ENCODE data around the gene HLA-DRA.

The HLA-DRA gene

GRCh38 chr6:32439602-32440214, at the start of gene HLA-DRA:
Gene HLA-DRA (plus strand): TSS chr6:32439887. CDS start chr6:32439951, 64 bp downstream.
- no peak for DNase-seq

DNA sequence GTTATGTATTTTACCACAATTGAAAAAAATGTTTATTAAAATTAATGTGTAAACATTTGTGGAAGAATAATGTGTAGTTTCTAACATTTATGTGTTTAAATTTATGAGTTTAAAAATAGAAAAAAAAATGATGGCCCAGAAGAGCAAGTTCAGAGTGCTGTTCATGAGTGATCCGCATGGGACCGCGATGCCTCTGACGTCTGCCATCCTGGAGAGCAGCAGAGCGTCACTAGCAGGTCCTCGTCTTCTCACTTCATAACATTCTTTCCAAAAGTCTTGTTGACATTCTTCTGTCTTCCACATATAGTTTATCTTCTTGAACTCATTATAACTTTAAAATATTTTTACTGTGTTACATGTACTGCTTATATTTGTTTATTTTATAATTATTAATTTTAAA, 48.2 kb upstream of the HLA-DRA start:
- no peak for DNase-seq

DNA sequence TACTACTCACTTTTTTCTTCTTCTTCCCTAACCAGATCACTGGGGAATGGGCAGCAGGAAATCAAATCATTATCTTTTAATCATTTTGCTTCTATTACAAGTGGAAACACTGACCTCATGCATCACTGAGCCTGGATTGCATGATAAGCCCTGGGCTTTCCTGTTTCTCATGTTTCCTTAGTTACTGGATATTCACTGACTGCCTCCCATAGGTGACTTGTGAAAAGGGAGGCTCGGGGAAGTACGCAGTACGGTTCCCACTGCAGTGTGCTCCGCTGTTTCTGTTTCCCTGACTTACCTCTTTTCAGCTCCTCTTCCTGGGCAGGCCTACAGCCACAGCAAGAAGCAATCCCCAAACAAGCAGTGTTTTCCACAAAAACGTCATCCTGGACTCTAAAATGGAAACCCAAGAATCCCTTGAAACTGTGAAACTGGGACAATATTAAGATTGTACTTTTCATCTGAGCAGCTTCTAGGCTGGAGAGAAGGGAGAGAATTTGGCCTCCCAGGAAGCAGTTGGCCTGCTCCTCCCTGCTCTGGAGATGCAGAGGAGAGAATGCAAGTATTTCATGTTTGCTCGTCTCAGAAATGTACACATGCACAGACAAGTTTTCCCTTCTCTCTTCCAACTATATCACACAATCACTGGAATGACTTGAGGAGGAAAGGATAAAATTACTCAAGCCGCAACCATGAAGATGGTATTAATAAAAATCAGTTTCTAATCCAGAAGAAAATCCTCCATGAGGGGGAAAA, 45.8 kb upstream of the HLA-DRA start:
- no peak for DNase-seq

- DNase-seq, result no peak
Observed at GRCh38 chr6:32396028-32396427, 43.7 kb upstream of the HLA-DRA start.

DNA sequence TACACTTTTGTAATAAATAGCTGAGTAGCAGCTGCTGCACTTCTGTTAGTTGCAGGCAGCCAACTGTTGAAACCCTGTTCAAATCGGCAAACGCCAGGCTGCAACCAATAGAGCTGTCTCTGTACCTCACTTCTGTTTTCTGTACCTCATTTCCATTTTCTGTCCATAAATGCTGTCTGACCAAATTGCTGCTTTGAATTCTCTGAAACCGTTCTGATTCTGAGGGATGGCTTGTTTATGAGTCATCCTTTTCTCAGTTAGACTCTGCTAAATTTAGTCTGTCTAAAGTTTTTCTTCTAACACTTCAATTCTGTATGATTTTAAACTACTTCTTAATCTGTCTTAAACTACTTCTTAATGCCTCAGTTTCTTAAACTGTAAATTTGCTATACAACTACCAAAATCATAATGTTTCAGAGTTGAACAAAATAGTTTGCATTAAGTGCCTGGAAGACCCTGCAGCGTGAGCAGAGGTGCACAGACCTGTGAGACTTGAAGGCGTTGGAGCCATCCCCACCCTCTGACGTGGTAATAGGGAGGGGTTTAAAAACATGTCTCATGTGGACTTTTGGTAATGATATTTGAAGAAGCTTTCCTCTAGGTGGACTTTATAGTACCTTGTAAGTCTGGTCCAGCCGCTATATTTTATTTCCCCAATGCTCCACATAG, 42.3 kb upstream of the HLA-DRA start:
- DNase-seq, result no peak

GRCh38 chr6:32401284-32401963, 38.3 kb upstream of the HLA-DRA start:
- DNase-seq, result no peak

DNA sequence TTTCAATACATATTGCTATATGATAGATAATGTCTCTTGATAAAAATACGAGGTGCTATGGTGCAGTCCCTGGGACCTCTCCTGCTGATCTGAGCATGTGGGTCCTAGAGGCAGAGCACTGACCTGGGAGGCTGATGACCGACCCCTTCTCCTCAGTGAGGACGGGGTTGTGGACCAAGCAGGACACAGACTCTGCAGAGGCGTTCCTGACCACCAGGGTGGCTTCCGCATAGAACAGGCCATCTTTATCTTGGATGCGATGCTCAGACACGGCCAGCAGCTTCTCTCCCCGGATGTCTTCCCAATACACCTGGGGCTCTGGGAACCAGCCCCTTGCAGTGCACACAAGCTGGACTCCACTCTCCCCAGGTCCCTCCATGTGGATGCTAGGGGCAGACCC, 36.9 kb upstream of the HLA-DRA start:
- no peak for DNase-seq

GRCh38 chr6:32405656-32406055, 34.0 kb upstream of the HLA-DRA start:
- no peak for DNase-seq

DNA sequence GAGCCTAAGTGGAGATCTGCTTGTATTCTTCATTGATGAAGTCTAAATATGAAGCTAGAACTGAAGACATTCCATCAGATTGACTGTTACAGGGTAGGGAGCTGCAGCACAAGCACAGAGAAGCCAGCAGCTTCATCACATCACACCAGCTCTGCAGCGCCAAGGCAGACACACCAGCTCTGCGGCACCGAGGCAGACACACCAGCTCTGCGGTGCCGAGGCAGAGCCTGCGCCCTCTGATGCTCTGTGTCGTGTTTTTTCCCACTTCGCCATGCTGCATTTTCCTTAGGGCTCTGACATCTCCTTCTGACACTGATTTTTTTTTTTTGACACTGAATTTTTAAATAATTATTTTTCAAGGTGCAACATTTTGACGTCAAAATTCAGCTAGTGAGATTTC, 33.5 kb upstream of the HLA-DRA start:
- DNase-seq, result no peak

- no peak for DNase-seq
Observed at GRCh38 chr6:32406857-32407256, 32.8 kb upstream of the HLA-DRA start, which contains the start of gene BTNL2. Gene BTNL2 (minus strand): TSS chr6:32407181. CDS start chr6:32407123, 58 bp downstream.

DNA sequence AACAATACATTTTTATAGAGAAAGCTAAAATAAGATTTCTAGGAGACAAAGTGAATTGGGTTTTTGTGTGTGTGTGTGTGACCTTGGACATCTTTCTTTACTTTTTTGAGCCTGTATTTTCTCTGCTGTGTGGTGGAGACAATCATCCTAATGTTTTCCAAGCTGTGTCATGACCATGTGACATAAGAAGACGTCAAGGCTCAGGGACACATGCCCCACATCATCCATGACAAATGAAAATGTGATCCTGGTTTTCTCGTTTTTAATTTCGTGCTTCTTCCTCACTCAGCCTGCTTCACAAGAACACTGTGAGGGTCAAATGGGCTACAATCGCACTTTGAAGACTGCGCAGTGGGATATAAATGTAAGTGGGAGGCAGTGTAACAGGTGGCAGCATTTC, 28.8 kb upstream of the HLA-DRA start:
- DNase-seq, result no peak

- DNase-seq, result no peak
Observed at GRCh38 chr6:32411566-32412327, 27.9 kb upstream of the HLA-DRA start.

DNA sequence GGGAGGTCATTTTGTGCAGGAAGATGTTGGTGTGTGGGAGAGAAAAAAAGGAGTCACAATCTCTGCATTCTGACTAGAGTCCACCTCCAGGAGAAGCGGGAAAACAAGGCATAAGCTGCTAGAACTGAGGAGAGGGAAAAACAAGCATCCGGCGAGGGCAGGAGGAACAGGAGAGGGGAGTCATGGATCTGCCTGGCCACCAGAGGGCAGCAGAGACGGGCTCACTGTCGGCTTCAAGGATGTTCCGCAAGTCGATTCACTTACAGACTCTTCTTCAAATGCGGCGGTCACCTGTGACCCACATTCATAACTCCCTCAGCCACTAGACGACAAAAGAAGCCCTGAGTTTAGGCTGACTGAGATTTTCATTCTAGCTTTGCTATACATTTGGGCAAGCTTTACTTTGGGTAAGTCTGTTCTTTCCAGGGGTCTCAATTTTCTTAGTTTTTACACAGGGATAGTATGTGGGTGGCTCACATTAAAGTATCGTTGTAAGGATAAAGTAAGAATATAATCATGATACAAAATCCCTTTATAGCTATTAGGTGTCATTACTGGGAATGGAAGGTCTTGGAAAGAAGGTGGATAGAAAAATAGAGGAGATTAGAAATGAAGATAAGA, 26.1 kb upstream of the HLA-DRA start:
- DNase-seq, result peak; percentile 57

DNA sequence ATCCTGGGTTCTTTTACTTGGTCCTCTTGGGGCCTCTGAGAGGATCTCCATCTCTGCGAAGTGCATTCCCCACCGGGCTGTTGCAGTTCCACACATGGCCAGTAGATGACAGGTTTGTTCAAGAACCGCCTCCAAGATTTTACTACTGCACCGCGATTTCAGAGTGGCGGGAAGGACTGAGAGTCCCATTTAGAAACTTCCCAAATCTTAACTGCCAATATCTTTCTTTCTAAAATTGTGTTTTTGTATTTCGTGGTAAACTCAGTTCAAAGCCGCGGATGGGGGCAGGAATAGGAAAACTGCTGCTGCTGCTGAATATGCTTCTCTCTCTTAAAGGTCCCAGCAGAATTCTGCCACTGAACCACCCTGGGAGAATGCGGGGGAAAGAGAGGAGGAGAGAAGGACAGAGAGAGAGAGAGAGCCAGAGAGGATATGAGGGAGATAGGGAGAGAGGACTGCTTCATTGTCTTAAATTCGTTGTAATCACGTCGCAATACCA, 24.1 kb upstream of the HLA-DRA start:
- DNase-seq, result peak; percentile 25

DNA sequence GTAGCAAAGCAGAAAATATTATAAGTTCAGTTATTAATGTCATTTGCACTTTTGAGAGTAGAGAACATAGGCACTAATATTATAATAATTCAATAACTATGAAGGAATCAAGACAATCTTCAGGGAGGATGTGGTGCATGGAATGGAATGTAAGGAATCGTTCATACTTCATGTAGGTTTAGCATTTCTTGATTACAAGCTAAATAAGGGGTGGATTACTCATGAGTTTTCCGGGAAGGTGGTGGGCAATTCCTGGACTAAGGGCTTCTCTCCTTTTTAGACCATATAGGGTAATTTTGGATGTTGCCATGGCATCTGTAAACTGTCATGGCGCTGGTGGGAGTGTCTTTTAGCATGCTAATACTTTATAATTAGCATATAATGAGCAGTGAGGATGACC, 23.7 kb upstream of the HLA-DRA start:
- no peak for DNase-seq

- no peak for DNase-seq
Observed at GRCh38 chr6:32424589-32425300, 14.9 kb upstream of the HLA-DRA start.

- DNase-seq, result no peak
Observed at GRCh38 chr6:32426338-32426737, 13.3 kb upstream of the HLA-DRA start.

- no peak for DNase-seq
Observed at GRCh38 chr6:32427218-32427617, 12.5 kb upstream of the HLA-DRA start.

DNA sequence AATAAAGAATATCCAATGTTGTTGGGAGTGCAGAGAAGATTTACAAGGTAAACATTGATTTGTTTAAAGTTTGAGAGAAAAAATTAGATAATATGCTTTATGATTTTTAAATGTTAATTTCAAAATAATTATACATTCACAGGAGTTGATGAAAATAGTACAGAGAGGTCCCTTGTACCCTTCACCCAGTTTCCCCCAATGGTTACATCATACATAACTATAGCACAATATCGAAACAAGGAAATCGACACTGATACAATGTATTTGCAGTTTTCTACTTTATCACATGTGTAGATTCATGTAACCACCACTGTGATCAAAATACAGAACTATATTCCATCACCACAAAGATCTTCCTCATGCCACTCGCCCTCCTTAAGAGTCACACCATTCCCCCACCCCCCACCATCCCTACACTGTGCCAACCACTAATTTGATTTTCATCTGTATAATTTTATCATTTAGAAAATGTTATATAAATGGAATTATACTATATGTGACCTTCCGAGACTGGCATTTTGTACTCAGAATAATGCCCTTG, 11.7 kb upstream of the HLA-DRA start:
- DNase-seq, result no peak

DNA sequence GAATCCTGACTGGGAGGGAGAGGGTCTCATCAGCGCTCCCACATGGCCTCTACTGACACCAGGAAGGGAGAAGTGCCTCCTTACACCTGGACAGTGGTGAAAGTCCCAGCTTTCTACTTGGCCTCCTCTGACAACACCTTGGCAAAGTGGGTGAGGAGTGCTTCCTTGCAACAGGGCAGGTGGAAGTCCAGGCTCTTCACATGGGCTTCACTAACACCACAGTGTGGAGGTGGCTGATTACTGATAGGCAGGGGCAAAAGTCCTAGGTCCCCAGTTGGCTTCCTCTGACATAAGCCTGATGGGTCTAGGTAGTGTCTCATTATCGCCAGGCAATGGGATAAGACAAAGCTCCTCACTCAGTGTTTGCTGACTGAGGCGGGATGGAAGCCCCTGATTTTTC, 9.5 kb upstream of the HLA-DRA start:
- no peak for DNase-seq

GRCh38 chr6:32431142-32431541, 8.5 kb upstream of the HLA-DRA start:
- no peak for DNase-seq
